GM12878 (cell line): ENCODE results near the gene TUT4. TPM values are rescaled to one million over a fixed set of nuclear protein-coding genes. Genes with fewer than 3 reads are reported as not detected.
A peak's percentile ranks its signal among the peaks of the same experiment; 100 is the strongest.

ENCODE experiments used
- ATAC-seq: fragments of 200-7000 bp; cut with Tn5 transposase; 3 replicates; pipeline ENCODE4 v1.9.1; 2020; ENCODE audit warnings: mild to moderate bottlenecking, moderate library complexity
- BruUV-seq: library from RNA; stranded (reverse); fragments of 400-500 nt; replicated peaks from 2 replicates; lab custom pipeline; 2021; lab: Mats Ljungman, UMichigan
- CTCF ChIA-PET: fragments of 300-600 bp; sonication (Branson Sonifier 250); formaldehyde crosslinking; extraction: SDS; loops from one replicate; lab custom pipeline; 2021; ENCODE audit warnings: inconsistent platforms; lab: Yijun Ruan, JAX
- POLR2A ChIA-PET: fragments of 350-600 bp; formaldehyde crosslinking; extraction: SDS; loops from one replicate; lab custom pipeline; 2021; ENCODE audit warnings: inconsistent platforms; lab: Charles Lee
- RAD21 ChIA-PET: fragments of 300-600 bp; sonication (Branson Sonifier 250); formaldehyde crosslinking; loops from one replicate; lab custom pipeline; 2023; ENCODE audit warnings: antibody characterized with exemption; ENCODE audit not compliant: unreplicated experiment; lab: Charles Lee
- SMC1A ChIA-PET: fragments of 300-600 bp; sonication (Branson Sonifier 250); formaldehyde crosslinking; loops from one replicate; lab custom pipeline; 2023; ENCODE audit not compliant: unreplicated experiment, uncharacterized antibody; lab: Charles Lee
- DNase-seq: peaks from one replicate; pipeline ENCODE4 v3.0.0-alpha.2; 2011; ENCODE audit warnings: low read depth, low spot score
- FAIRE-seq: peaks from 3 replicates; lab custom pipeline; 2011; peaks lifted over from hg19 to GRCh38; lab: Jason Lieb, UNC
- H2AFZ ChIP-seq: 2 replicates; pipeline ENCODE4 v1.6.0; 2011; ENCODE audit warnings: low read depth, low read length, control low read depth; ENCODE audit not compliant: control insufficient read depth
- H3K27ac ChIP-seq: 2 replicates; pipeline ENCODE4 v1.5.1; 2011; ENCODE audit warnings: control low read depth; ENCODE audit not compliant: control insufficient read depth, insufficient read depth
- H3K27me3 ChIP-seq, 2 experiments: replicated peaks in 1 of 2; 2 replicates each; pipeline versions ENCODE4 v1.6.0 to v1.6.1; 2011; ENCODE audit warnings: low read length in 1 of 2; ENCODE audit not compliant: control insufficient read depth in 2 of 2, insufficient read depth in 2 of 2
- H3K36me3 ChIP-seq, 2 experiments: 2 replicates each; pipeline ENCODE4 v1.5.1; 2011; ENCODE audit warnings: low read length in 1 of 2; ENCODE audit not compliant: control insufficient read depth in 2 of 2, insufficient read depth in 2 of 2
- H3K4me1 ChIP-seq: 2 replicates; pipeline ENCODE4 v1.6.1; 2011; ENCODE audit warnings: mild to moderate bottlenecking, low read length, moderate library complexity, mixed read lengths; ENCODE audit not compliant: control insufficient read depth, insufficient read depth
- H3K4me2 ChIP-seq: 2 replicates; pipeline ENCODE4 v1.6.0; 2011; ENCODE audit warnings: control low read depth; ENCODE audit not compliant: control insufficient read depth, insufficient read depth
- H3K4me3 ChIP-seq: fragments of 200-600 bp; sonication (generic); 2 replicates; pipeline ENCODE4 v1.5.1; 2016
- H3K79me2 ChIP-seq: 2 replicates; pipeline ENCODE4 v1.6.0; 2011; ENCODE audit warnings: low read length; ENCODE audit not compliant: control insufficient read depth, insufficient read depth
- H3K9ac ChIP-seq: 2 replicates; pipeline ENCODE4 v1.8.0; 2011; ENCODE audit warnings: low read length, control low read depth, mixed read lengths; ENCODE audit not compliant: control insufficient read depth, insufficient read depth
- H3K9me3 ChIP-seq: replicated peaks from 3 replicates; pipeline ENCODE4 v1.5.1; 2011; ENCODE audit warnings: mild to moderate bottlenecking, low read length; ENCODE audit not compliant: control insufficient read depth, insufficient read depth
- H4K20me1 ChIP-seq: 2 replicates; pipeline ENCODE4 v1.6.0; 2011; ENCODE audit not compliant: control insufficient read depth, insufficient read depth
- PML ChIP-seq: IDR thresholded peaks from 2 replicates; pipeline ENCODE4 v1.6.1; 2012; ENCODE audit warnings: low read length, inconsistent platforms
- RFX5 ChIP-seq: IDR thresholded peaks from 2 replicates; pipeline ENCODE4 v1.6.1; 2011; ENCODE audit warnings: low read depth, low read length, improper control_type of control experiment
- SP1 ChIP-seq: IDR thresholded peaks from one replicate; pipeline ENCODE4 v1.6.1; 2011; ENCODE audit warnings: low read depth, low read length
- TARDBP ChIP-seq: IDR thresholded peaks from 2 replicates; pipeline ENCODE4 v1.6.1; 2016; ENCODE audit warnings: borderline replicate concordance
- WGBS: methylation state at CpG from one replicate; pipeline ENCODE4 v1.1.6; 2016; ENCODE audit warnings: low lambda C conversion rate; ENCODE audit not compliant: insufficient replicate concordance, insufficient coverage; ENCODE audit errors: missing lambda C conversion rate; 5-methylcytosine and 5-hydroxymethylcytosine counted together
- in situ Hi-C: fragments of 300-500 bp; cut with MboI; formaldehyde crosslinking; loops from 9 replicates; pipeline ENCODE4 v1.14.3; 2018; ENCODE audit warnings: mixed read lengths
- intact Hi-C: fragments of 100-400 bp; cut with micrococcal nuclease; formaldehyde crosslinking; loops from one replicate; pipeline ENCODE4 v1.14.2; 2022; ENCODE audit not compliant: unreplicated experiment
- polyA plus RNA-seq, 11 experiments: library from polyadenylated mRNA; depleted of rRNA in 4 of 11; unstranded in 6 of 11; stranded (reverse) in 5 of 11; fragments of >200 nt; fragmentation: Nextera tagmentation in 4 of 11; fragmentation: Illumina TruSeq in 1 of 11; extraction: Ambion mirVana in 4 of 11; extraction: Trizol in 1 of 11; gene quantifications; 1 replicate in 1 of 11; 2 replicates in 10 of 11; pipeline versions ENCODE4 v1.2.1 to v1.2.3, GENCODE V29; 2011 to 2016; ENCODE audit warnings: inconsistent platforms in 2 of 11, missing spikeins in 2 of 11, low read depth in 1 of 11
- total RNA-seq, 4 experiments: library from RNA; depleted of rRNA in 3 of 4; stranded (reverse); fragments of >200 nt in 3 of 4; fragmentation: Illumina TruSeq in 1 of 4; extraction: Trizol in 1 of 4; gene quantifications; 2 replicates each; pipeline versions ENCODE4 v1.2.1 to v1.2.3, GENCODE V29; 2013 to 2021
- TF ChIP-seq, protein P1 (sequence below): fragments of 450-650 bp; IDR thresholded peaks from 2 replicates; pipeline ENCODE4 v1.6.1; 2018; ENCODE audit warnings: mild to moderate bottlenecking, low read depth, moderate library complexity; ENCODE audit not compliant: partially characterized antibody
- TF ChIP-seq, protein P2 (sequence below): fragments of 450-650 bp; IDR thresholded peaks from 2 replicates; pipeline ENCODE4 v1.6.1; 2014; ENCODE audit warnings: mild to moderate bottlenecking

Gene TUT4
- total and polyA plus RNA-seq, 10 of the 15 experiments (the other 5 are each of a cell fraction or from before 2014, with no cell fraction given) = 9.4 to 40.7 (median 27.6) TPM

GRCh38 chr1:52601519-52601918 is 48.6 kb upstream of the TUT4 start:
- no peaks in the 10 kb centered on the region for H3K36me3 ChIP-seq
- H3K79me2 ChIP-seq = no peaks in the 10 kb centered on the region
- no peak for FAIRE-seq
- peaks cover 1 to 4% of the 10 kb centered on the region in 2 experiments; a peak in 2 of 4 replicates for H3K27me3 ChIP-seq
- no peaks in the 10 kb centered on the region for H4K20me1 ChIP-seq
- H2AFZ ChIP-seq = peak overlapping the region; percentile 87
- no peak for DNase-seq
- no peak for TF ChIP-seq PML
- TF ChIP-seq, protein P1, sequence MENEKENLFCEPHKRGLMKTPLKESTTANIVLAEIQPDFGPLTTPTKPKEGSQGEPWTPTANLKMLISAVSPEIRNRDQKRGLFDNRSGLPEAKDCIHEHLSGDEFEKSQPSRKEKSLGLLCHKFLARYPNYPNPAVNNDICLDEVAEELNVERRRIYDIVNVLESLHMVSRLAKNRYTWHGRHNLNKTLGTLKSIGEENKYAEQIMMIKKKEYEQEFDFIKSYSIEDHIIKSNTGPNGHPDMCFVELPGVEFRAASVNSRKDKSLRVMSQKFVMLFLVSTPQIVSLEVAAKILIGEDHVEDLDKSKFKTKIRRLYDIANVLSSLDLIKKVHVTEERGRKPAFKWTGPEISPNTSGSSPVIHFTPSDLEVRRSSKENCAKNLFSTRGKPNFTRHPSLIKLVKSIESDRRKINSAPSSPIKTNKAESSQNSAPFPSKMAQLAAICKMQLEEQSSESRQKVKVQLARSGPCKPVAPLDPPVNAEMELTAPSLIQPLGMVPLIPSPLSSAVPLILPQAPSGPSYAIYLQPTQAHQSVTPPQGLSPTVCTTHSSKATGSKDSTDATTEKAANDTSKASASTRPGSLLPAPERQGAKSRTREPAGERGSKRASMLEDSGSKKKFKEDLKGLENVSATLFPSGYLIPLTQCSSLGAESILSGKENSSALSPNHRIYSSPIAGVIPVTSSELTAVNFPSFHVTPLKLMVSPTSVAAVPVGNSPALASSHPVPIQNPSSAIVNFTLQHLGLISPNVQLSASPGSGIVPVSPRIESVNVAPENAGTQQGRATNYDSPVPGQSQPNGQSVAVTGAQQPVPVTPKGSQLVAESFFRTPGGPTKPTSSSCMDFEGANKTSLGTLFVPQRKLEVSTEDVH = no peak
- TF ChIP-seq SP1 = no peak
- no peak for TF ChIP-seq RFX5
- TF ChIP-seq, protein P2, sequence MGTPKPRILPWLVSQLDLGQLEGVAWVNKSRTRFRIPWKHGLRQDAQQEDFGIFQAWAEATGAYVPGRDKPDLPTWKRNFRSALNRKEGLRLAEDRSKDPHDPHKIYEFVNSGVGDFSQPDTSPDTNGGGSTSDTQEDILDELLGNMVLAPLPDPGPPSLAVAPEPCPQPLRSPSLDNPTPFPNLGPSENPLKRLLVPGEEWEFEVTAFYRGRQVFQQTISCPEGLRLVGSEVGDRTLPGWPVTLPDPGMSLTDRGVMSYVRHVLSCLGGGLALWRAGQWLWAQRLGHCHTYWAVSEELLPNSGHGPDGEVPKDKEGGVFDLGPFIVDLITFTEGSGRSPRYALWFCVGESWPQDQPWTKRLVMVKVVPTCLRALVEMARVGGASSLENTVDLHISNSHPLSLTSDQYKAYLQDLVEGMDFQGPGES = no peak
- no peak for TF ChIP-seq TARDBP
- 23% methylated on average over 3 of the region's 3 CpGs for WGBS
- in situ Hi-C loops (no loop called here), intact Hi-C loops (no loop called here)
- ChIA-PET CTCF (interaction anchor here (0.6 kb wide), 1 partner anchor 25 kb away, joined by 3 read pairs; no protein-coding TSS in a partner anchor), RAD21 (interaction anchor here (0.7 kb wide), 1 partner anchor 35 kb away, joined by 3 read pairs; no protein-coding TSS in a partner anchor), SMC1A (interaction anchor here (1.0 to 1.6 kb wide), 5 partner anchors 8 to 197 kb away, joined by 3 to 5 read pairs (median 3); partner anchors contain the start of genes ORC1 and PRPF38A), POLR2A (interaction anchor here (1.3 kb wide), 1 partner anchor 9 kb away, joined by 5 read pairs; no protein-coding TSS in a partner anchor)
- H3K4me2 ChIP-seq = peak overlapping the region; percentile 81
- BruUV-seq = no TSS peak
- H3K9me3 ChIP-seq = no peaks in the 10 kb centered on the region
- no peak overlapping the region; the same call in 1 of the 2 replicates for H3K9ac ChIP-seq
- H3K4me1 ChIP-seq = peaks cover 24% of the 10 kb centered on the region
- no peak overlapping the region for H3K27ac ChIP-seq
- H3K4me3 ChIP-seq = peak overlapping the region; percentile 62; the same call in 1 of the 2 replicates
- ATAC-seq = no peak
